KMS-11 (cell line): Measurements from ENCODE around the gene RAD51B.

Source experiments
- H2AFZ ChIP-seq: fragments of 200-600 bp; sonication (generic); 2 replicates; pipeline ENCODE4 v1.6.1; 2016; ENCODE audit warnings: antibody characterized with exemption, mixed run types, low read depth
- H3K27ac ChIP-seq: fragments of 200-600 bp; sonication (generic); 2 replicates; pipeline ENCODE4 v1.6.1; 2016; ENCODE audit warnings: mild to moderate bottlenecking, mixed run types
- H3K27me3 ChIP-seq: fragments of 200-600 bp; sonication (generic); 2 replicates; pipeline ENCODE4 v1.6.1; 2017; ENCODE audit warnings: mild to moderate bottlenecking, low read depth, mixed run types, moderate library complexity; ENCODE audit not compliant: insufficient read depth
- H3K36me3 ChIP-seq: fragments of 200-600 bp; sonication (generic); 2 replicates; pipeline ENCODE4 v1.6.1; 2017; ENCODE audit warnings: mild to moderate bottlenecking, mixed run types; ENCODE audit not compliant: insufficient read depth
- H3K4me1 ChIP-seq: fragments of 200-600 bp; sonication (generic); 2 replicates; pipeline ENCODE4 v1.6.1; 2016; ENCODE audit warnings: mild to moderate bottlenecking, low read depth, mixed run types; ENCODE audit not compliant: poor library complexity, severe bottlenecking
- H3K4me2 ChIP-seq: fragments of 200-600 bp; sonication (generic); 2 replicates; pipeline ENCODE4 v1.7.0; 2016; ENCODE audit warnings: mild to moderate bottlenecking, mixed run types
- H3K4me3 ChIP-seq: fragments of 200-600 bp; sonication (generic); IDR thresholded peaks from 2 replicates; pipeline ENCODE4 v1.6.1; 2017; ENCODE audit warnings: low read depth, low read length, mixed read lengths; ENCODE audit not compliant: insufficient read depth
- H3K79me2 ChIP-seq: fragments of 200-600 bp; sonication (generic); 2 replicates; pipeline ENCODE4 v1.6.1; 2016; ENCODE audit warnings: low read depth, mixed run types; ENCODE audit not compliant: insufficient read depth
- H3K9ac ChIP-seq: fragments of 200-600 bp; sonication (generic); 2 replicates; pipeline ENCODE4 v1.6.1; 2016; ENCODE audit warnings: mild to moderate bottlenecking, mixed run types
- H4K20me1 ChIP-seq: fragments of 200-600 bp; sonication (generic); 2 replicates; pipeline ENCODE4 v1.6.1; 2016; ENCODE audit warnings: mild to moderate bottlenecking, mixed run types; ENCODE audit not compliant: insufficient read depth
- TF ChIP-seq, protein P1 (sequence below): fragments of 200-600 bp; sonication (generic); conservative IDR thresholded peaks from 2 replicates; pipeline ENCODE4 v1.6.1; 2017; ENCODE audit warnings: low read depth, mild to moderate bottlenecking, antibody characterized with exemption, low read length, moderate library complexity, mixed read lengths

The RAD51B gene

GRCh38 chr14:68473794-68474193, 654.2 kb downstream of the RAD51B start:
- H3K4me2 ChIP-seq, result no peak overlapping the region
- TF ChIP-seq, protein P1, sequence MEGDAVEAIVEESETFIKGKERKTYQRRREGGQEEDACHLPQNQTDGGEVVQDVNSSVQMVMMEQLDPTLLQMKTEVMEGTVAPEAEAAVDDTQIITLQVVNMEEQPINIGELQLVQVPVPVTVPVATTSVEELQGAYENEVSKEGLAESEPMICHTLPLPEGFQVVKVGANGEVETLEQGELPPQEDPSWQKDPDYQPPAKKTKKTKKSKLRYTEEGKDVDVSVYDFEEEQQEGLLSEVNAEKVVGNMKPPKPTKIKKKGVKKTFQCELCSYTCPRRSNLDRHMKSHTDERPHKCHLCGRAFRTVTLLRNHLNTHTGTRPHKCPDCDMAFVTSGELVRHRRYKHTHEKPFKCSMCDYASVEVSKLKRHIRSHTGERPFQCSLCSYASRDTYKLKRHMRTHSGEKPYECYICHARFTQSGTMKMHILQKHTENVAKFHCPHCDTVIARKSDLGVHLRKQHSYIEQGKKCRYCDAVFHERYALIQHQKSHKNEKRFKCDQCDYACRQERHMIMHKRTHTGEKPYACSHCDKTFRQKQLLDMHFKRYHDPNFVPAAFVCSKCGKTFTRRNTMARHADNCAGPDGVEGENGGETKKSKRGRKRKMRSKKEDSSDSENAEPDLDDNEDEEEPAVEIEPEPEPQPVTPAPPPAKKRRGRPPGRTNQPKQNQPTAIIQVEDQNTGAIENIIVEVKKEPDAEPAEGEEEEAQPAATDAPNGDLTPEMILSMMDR, result no peak
- no peak overlapping the region for H3K4me3 ChIP-seq
- no peaks in the 10 kb centered on the region for H3K79me2 ChIP-seq
- H3K27ac ChIP-seq, result no peak overlapping the region
- no peak overlapping the region for H2AFZ ChIP-seq
- no peaks in the 10 kb centered on the region for H4K20me1 ChIP-seq
- no peaks in the 10 kb centered on the region for H3K27me3 ChIP-seq
- H3K9ac ChIP-seq, result no peak overlapping the region
- H3K36me3 ChIP-seq, result no peaks in the 10 kb centered on the region
- H3K4me1 ChIP-seq, result no peaks in the 10 kb centered on the region

DNA sequence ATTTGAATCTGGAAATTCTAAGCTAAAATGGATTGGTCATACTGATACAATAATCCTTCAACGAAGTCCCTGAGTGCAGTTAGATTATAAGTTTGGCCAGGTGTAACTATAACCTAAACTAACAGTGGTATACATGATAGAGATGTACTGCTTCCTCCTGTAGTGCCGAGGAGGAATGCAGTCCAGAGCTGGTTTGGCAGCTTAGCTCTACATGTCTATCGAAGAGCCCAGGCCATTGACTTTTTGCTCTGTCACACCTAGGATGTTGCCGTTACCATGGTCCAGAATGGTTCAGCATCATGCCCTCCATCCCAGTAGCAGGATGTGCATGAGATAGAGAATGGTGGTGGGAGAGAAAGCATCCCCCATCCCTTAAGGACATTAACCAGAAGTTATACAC, 655.2 kb downstream of the RAD51B start:
- Histone ChIP-seq H3K36me3 (no peaks in the 10 kb centered on the region), H3K79me2 (no peaks in the 10 kb centered on the region), H3K4me2 (no peak overlapping the region), H4K20me1 (no peaks in the 10 kb centered on the region), H3K4me1 (no peaks in the 10 kb centered on the region), H2AFZ (no peak overlapping the region), H3K9ac (no peak overlapping the region), H3K27me3 (no peaks in the 10 kb centered on the region), H3K4me3 (no peak overlapping the region), H3K27ac (no peak overlapping the region)
- TF ChIP-seq, protein P1, result no peak

GRCh38 chr14:68475802-68476201, 656.2 kb downstream of the RAD51B start:
- TF ChIP-seq, protein P1, result no peak
- no peak overlapping the region for H3K4me3 ChIP-seq

DNA sequence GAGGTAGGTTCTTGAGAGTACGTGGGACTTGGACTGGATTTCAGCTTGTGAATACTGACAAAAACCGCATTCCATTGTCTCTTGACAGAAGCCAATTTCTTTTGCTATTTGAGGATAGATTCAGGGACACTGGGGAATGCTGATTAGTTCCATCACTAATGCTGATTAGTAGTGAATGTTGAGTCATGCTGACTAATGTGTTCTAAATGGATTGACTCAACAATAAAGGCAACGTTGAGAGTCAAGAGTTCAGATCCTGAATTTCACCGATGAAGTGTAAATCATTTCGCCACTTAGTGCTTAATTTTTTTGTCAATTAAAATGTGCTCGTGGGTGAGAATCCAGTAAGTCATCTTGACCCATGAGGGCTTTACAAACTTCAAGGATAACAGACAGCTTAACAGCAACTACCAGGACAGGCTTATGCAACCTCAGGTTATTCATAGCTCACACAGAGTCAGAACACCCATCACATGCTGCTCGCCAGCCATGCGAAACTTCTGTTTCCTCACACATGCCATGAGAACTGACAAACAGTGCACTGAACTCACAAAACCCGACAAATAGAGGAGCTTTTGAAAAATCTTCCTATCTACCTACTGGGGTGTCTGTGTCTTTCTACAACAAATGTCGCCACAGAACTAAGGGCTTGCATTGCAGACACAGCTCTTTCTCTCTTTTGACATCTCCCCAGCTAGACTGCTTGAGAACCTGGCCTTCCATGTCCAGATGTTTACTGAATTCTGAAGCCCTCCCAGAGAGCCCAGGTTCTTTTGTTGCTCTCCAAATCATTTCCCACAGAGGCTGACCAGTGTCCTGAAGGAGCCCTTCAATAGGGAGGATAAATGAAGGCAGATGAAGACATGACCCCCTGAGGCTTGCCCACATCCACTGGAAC, 656.9 kb downstream of the RAD51B start:
- Histone ChIP-seq H3K27me3 (no peaks in the 10 kb centered on the region), H3K27ac (no peak overlapping the region), H3K9ac (no peak overlapping the region), H3K79me2 (no peaks in the 10 kb centered on the region), H2AFZ (no peak overlapping the region), H3K4me2 (no peak overlapping the region), H3K36me3 (no peaks in the 10 kb centered on the region), H3K4me1 (no peaks in the 10 kb centered on the region), H3K4me3 (no peak overlapping the region), H4K20me1 (no peaks in the 10 kb centered on the region)
- TF ChIP-seq, protein P1, result no peak

More at GRCh38 chr14:68475802-68476201, 656.2 kb downstream of the RAD51B start:
- Histone ChIP-seq H4K20me1 (no peaks in the 10 kb centered on the region), H3K4me2 (no peak overlapping the region), H3K27me3 (no peaks in the 10 kb centered on the region), H3K36me3 (no peaks in the 10 kb centered on the region), H3K27ac (no peak overlapping the region), H2AFZ (no peak overlapping the region), H3K79me2 (no peaks in the 10 kb centered on the region), H3K4me1 (no peaks in the 10 kb centered on the region), H3K9ac (no peak overlapping the region)
